ENCODE data around the gene CHCHD5.
"Not testable (repeated sequence)": the region's sequence is repeated elsewhere in the genome, so short reads cannot be mapped to it uniquely, and the experiment has no call there.

CHCHD5 gene

DNA sequence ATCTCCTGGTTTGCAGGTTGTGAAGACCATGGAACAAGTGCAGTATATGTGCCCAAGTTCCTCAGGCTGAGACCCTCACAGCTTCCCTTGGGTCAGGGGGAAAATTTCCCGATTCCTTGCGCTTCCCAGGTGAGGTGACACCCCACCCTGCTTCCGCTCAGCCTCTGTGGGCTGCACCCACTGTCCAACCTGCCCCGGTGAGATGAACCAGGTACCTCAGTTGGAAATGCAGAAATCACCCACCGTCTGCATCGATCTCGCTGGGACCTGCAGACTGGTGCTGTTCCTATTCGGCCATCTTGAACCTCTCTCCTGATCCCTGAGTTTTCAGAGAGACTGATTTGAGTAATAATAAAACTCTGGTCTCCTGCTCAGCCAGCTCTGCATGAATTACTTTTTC lies 30.6 kb downstream of the CHCHD5 start:
- TF ChIP-seq, protein P1, sequence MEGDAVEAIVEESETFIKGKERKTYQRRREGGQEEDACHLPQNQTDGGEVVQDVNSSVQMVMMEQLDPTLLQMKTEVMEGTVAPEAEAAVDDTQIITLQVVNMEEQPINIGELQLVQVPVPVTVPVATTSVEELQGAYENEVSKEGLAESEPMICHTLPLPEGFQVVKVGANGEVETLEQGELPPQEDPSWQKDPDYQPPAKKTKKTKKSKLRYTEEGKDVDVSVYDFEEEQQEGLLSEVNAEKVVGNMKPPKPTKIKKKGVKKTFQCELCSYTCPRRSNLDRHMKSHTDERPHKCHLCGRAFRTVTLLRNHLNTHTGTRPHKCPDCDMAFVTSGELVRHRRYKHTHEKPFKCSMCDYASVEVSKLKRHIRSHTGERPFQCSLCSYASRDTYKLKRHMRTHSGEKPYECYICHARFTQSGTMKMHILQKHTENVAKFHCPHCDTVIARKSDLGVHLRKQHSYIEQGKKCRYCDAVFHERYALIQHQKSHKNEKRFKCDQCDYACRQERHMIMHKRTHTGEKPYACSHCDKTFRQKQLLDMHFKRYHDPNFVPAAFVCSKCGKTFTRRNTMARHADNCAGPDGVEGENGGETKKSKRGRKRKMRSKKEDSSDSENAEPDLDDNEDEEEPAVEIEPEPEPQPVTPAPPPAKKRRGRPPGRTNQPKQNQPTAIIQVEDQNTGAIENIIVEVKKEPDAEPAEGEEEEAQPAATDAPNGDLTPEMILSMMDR (IDR thresholded peaks at IDR 0.05; ENCODE audit: insufficient read depth, low read depth, low read length, missing control alignments): no peak
- H3K4me3 ChIP-seq (ENCODE audit: low read length): no peak overlapping the region
- DNase-seq (ENCODE audit: low read depth): no peak

DNA sequence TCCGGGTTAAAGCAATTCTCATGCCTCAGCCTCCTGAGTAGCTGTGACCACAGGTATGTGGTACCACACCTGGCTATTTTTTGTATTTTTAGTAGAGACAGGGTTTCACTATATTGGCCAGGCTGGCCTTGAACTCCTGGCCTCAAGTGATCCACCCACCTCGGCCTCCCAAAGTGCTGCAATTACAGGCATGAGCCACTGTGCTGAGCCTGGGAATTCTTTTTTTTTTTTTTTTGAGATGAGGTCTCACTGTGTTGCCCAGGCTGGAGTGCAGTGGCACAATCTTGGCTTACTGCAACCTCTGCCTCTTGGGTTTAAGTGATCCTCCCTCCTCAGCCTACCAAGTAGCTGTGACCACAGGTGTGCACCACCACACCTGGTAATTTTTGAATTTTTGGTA lies 31.4 kb downstream of the CHCHD5 start:
- DNase-seq (ENCODE audit: low read depth); H3K4me3 ChIP-seq (ENCODE audit: low read length): not testable (repeated sequence)

DNA sequence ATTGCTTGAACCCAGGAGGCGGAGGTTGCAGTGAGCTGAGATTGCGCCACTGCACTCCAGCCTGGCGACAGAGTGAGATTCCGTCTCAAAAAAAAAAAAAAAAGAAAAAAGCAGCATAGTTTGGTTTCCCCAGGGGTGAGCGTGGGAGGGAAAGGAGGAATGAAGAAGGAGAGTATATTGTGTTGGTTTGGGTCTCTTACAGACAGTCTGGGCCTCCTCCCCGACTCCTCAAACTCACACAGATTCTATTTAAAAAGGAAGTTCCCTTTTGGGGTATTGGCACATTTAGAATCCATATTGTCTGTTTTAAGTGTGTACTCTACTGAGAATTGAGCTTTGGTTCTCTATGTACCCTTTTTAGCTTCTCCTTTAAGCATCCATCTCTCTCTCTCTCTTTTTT lies 34.0 kb downstream of the CHCHD5 start:
- DNase-seq (ENCODE audit: low read depth): no peak
- TF ChIP-seq, protein P1 (IDR thresholded peaks at IDR 0.05; ENCODE audit: insufficient read depth, low read depth, low read length, missing control alignments): no peak
- no peak overlapping the region for H3K4me3 ChIP-seq (ENCODE audit: low read length)

DNA sequence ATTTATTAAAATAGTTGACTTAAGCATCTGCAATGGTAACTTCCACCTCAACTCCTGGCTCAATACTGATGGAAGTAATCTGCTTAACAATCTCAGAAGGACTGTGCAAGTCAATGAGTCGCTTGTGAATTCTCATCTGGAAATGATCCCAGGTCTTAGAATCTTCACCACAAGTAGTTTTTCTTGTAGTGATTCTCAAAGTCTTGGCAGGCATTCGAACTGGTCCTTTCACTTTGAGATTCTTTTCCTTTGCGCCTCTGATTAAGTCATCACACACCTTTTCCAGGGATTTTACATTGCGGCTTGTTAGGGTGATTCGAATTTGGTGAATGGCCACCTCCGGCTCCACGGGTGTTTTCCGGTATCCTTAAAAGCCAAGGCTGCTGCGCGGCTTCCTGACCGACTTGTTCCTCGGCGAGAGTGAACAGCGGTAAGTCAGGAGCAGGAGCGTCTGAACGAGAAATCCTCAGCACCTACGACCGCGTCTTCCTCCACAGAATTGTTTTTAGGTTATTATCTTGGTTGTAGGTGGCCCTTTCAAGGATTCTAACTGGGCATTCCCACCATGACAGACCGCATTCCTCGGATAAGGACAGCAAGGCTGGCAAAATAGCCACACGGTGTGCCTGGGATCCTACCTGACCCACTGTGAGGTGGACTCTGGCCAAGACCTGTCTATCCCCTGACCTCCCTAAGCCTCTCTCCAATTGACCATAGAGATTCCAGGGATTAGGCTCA lies 37.5 kb downstream of the CHCHD5 start:
- TF ChIP-seq, protein P1 (IDR thresholded peaks at IDR 0.05; ENCODE audit: insufficient read depth, low read depth, low read length, missing control alignments): no peak
- peak; percentile 74 for DNase-seq (ENCODE audit: low read depth)

DNA sequence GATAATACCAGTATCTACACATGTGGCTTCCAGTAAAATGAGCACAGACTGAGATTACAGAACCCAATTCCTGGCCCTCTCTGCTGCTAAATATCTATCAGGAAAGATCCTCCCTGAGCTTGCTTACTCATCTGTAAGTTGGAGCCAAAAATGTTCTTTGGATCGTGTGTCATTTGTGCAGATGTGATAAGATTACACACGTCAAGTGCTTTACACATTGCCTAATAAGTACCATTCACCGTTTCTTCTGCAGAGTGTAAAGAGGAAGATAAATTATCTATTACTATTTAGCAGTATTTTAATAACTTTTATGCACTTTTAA lies 38.1 kb downstream of the CHCHD5 start:
- TF ChIP-seq, protein P1 (IDR thresholded peaks at IDR 0.05; ENCODE audit: insufficient read depth, low read depth, low read length, missing control alignments): no peak
- DNase-seq (ENCODE audit: low read depth): peak; percentile 94
- H3K4me3 ChIP-seq (ENCODE audit: low read length): no peak overlapping the region

More for the DNA sequence above, 37.5 kb downstream of the CHCHD5 start:
- H3K4me3 ChIP-seq (ENCODE audit: low read length): peak overlapping the region; percentile 4

DNA sequence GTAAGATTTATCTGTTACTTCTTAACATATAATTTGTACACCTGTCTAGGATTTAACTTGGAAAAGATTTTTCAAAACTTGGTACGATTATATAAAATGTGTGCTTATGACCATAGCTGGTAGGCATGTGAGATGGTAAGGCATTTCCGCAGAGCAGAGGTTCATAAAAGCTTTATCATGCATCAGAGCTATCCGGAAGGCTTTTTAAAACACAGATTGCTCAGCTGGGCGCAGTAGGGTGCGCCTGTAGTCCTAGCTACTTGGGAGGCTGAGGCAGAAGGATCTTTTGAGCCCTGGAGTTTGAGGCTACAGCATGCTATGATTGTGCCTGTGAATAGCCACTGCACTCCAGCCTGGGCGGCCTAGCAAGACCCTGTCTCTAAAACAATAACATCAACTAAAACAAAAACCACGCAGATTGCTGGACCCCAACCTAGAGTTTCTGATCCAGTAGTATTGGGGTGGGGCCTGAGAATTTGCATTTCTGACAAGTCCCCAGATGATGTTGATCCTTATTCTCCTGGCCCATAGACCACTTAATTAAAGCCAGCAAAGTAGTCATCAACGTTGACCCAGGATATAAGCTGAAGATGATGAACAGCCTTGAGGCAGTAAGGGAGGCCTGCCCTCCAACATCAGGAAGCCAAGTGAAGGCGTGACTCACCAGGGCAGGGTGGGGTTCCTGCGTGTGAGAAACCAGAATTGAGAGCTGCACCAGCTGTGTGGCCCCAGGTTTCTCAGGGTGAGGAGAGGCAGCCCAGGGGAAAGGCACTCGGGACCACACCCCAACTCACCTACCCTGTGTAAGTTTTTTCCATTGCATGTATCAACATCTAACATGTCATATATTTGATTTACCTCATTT lies 39.7 kb downstream of the CHCHD5 start:
- peak; percentile 99 for DNase-seq (ENCODE audit: low read depth)

More for the DNA sequence above, 39.7 kb downstream of the CHCHD5 start:
- no peak overlapping the region for H3K4me3 ChIP-seq (ENCODE audit: low read length)
- TF ChIP-seq, protein P1 (IDR thresholded peaks at IDR 0.05; ENCODE audit: insufficient read depth, low read depth, low read length, missing control alignments): no peak

All from epithelial cell of esophagus (primary cell).